ENCODE measurements around the gene NRAS.

DNA sequence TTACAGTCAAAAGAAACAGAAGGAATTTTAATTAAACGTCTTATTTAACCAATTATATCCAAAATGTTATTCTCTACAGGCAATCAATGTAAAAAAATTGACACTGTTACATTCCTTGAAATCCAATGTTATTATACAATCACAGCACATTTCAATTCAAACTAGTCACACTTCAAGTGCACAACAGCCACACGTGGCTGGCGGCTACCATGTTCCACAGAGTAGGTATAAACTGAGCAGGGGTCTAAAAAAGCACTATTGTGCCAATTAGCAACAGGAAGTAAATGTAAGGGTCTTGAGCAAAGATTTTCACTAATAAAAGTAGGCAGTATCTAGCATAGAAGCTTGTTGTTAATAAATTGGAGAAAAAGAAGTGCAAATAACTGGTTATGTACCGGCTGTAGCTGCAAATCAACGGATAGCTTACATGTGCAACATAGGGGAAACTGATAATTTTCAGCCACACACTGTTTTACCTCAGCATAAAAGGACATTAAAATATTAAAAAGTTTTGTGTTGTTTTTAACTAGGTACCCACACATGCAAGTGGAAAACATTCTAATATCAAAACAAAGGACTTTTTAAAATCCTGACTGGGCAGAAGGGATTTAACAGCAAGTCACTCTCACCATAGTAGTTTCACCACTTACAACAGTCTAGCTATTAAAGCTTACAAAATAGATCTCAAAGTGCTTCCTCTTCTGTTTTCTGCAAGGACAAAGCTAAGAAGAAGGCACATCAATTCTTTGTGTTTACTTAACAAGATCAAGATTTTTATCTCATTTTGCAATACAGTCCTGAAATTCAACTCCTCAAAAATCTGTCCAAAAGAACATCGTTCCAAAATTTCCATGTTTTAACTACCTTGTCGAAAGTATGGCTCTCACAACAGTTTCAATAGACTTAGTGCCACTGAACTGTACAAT, 38.7 kb upstream of the NRAS start:
- TF ChIP-seq, protein P1, sequence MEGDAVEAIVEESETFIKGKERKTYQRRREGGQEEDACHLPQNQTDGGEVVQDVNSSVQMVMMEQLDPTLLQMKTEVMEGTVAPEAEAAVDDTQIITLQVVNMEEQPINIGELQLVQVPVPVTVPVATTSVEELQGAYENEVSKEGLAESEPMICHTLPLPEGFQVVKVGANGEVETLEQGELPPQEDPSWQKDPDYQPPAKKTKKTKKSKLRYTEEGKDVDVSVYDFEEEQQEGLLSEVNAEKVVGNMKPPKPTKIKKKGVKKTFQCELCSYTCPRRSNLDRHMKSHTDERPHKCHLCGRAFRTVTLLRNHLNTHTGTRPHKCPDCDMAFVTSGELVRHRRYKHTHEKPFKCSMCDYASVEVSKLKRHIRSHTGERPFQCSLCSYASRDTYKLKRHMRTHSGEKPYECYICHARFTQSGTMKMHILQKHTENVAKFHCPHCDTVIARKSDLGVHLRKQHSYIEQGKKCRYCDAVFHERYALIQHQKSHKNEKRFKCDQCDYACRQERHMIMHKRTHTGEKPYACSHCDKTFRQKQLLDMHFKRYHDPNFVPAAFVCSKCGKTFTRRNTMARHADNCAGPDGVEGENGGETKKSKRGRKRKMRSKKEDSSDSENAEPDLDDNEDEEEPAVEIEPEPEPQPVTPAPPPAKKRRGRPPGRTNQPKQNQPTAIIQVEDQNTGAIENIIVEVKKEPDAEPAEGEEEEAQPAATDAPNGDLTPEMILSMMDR (IDR thresholded peaks at IDR 0.05), result no peak
- TF ChIP-seq POLR2A (IDR thresholded peaks at IDR 0.05) (no peak), EP300 (IDR thresholded peaks at IDR 0.05) (no peak)

All from ovary (tissue), 3 donors.